GM21723 (cell line): Measurements from ENCODE around the gene CADM3.

Experiments
- ATAC-seq: cut with Tn5 transposase; IDR thresholded peaks from one replicate; pipeline ENCODE4 v1.9.1; 2021; ENCODE audit warnings: mild to moderate bottlenecking, moderate library complexity; ENCODE audit not compliant: unreplicated experiment

CADM3 gene

GRCh38 chr1:159171254-159171687, at the start of gene CADM3:
Gene CADM3, plus strand, starts transcription at chr1:159171615. Its CDS starts 151 bp downstream, at chr1:159171766.
- no peak for ATAC-seq

GRCh38 chr1:159122005-159122621, 49.3 kb upstream of the CADM3 start:
- peak; percentile 93 for ATAC-seq

GRCh38 chr1:159123587-159123986, 47.8 kb upstream of the CADM3 start:
- no peak for ATAC-seq

- no peak for ATAC-seq
These were observed 39.0 kb upstream of the CADM3 start for GRCh38 chr1:159132271-159132881.

GRCh38 chr1:159140474-159140873, 30.9 kb upstream of the CADM3 start:
- ATAC-seq: no peak

- no peak for ATAC-seq
These were observed 29.6 kb upstream of the CADM3 start for GRCh38 chr1:159141584-159142390.

- no peak for ATAC-seq
These were observed 29.1 kb upstream of the CADM3 start for GRCh38 chr1:159142391-159142663.

GRCh38 chr1:159142726-159143510, 28.5 kb upstream of the CADM3 start:
- no peak for ATAC-seq

- no peak for ATAC-seq
These were observed 26.8 kb upstream of the CADM3 start for GRCh38 chr1:159144571-159144970.

- no peak for ATAC-seq
These were observed 24.4 kb upstream of the CADM3 start for GRCh38 chr1:159146980-159147379.

GRCh38 chr1:159152031-159152430, 19.4 kb upstream of the CADM3 start:
- no peak for ATAC-seq

GRCh38 chr1:159161001-159161718, 10.3 kb upstream of the CADM3 start:
- peak; percentile 99 for ATAC-seq

- ATAC-seq: no peak
These were observed 9.7 kb upstream of the CADM3 start for GRCh38 chr1:159161719-159162026.

GRCh38 chr1:159162516-159163265, 8.7 kb upstream of the CADM3 start:
- ATAC-seq: no peak

GRCh38 chr1:159163614-159164228, 7.7 kb upstream of the CADM3 start:
- ATAC-seq: no peak

GRCh38 chr1:159168043-159168442, 3.4 kb upstream of the CADM3 start:
- no peak for ATAC-seq

- ATAC-seq: no peak
These were observed 776 bp upstream of the CADM3 start for GRCh38 chr1:159170639-159171038.

GRCh38 chr1:159171688-159172501, 480 bp downstream of the CADM3 start:
- no peak for ATAC-seq
